GM23338 (cell line): ENCODE results near the gene ARL6. TPM values are rescaled to one million over a fixed set of nuclear protein-coding genes. Genes with fewer than 3 reads are reported as not detected.

Experiments used
- ATAC-seq: fragments of 200-7000 bp; cut with Tn5 transposase; 3 replicates; pipeline ENCODE4 v1.9.1; 2020
- DNase-seq: peaks from one replicate; pipeline ENCODE4 v3.0.0-alpha.2; 2015; ENCODE audit warnings: low spot score
- H2AFZ ChIP-seq: fragments of 200-600 bp; sonication (generic); 2 replicates; pipeline ENCODE4 v1.8.0; 2016; ENCODE audit warnings: antibody characterized with exemption, mild to moderate bottlenecking, moderate library complexity
- H3F3A ChIP-seq: fragments of 200-600 bp; sonication (generic); replicated peaks from 2 replicates; pipeline ENCODE4 v1.8.0; 2017; ENCODE audit warnings: antibody characterized with exemption, mixed run types, low read depth
- H3K27ac ChIP-seq: fragments of 200-600 bp; sonication (generic); 2 replicates; pipeline ENCODE4 v1.6.1; 2016; ENCODE audit warnings: low read depth
- H3K27me3 ChIP-seq: fragments of 200-600 bp; sonication (generic); 2 replicates; pipeline ENCODE4 v1.8.0; 2016; ENCODE audit warnings: mild to moderate bottlenecking, mixed run types, moderate library complexity; ENCODE audit not compliant: insufficient read depth
- H3K36me3 ChIP-seq: fragments of 200-600 bp; sonication (generic); 2 replicates; pipeline ENCODE4 v1.8.0; 2016; ENCODE audit warnings: mild to moderate bottlenecking; ENCODE audit not compliant: insufficient read depth
- H3K4me1 ChIP-seq: fragments of 200-600 bp; sonication (generic); 2 replicates; pipeline ENCODE4 v1.8.0; 2016; ENCODE audit warnings: mild to moderate bottlenecking, moderate library complexity; ENCODE audit not compliant: insufficient read depth
- H3K4me2 ChIP-seq: fragments of 200-600 bp; sonication (generic); 2 replicates; pipeline ENCODE4 v1.7.1; 2017; ENCODE audit warnings: mixed run types
- H3K4me3 ChIP-seq: fragments of 200-600 bp; sonication (generic); 2 replicates; pipeline ENCODE4 v1.6.1; 2016; ENCODE audit warnings: mixed run types
- H3K79me2 ChIP-seq: fragments of 200-600 bp; sonication (generic); replicated peaks from 2 replicates; pipeline ENCODE4 v1.8.0; 2017; ENCODE audit warnings: mild to moderate bottlenecking; ENCODE audit not compliant: insufficient read depth
- H3K9me2 ChIP-seq: fragments of 200-600 bp; sonication (generic); 2 replicates; pipeline ENCODE4 v1.8.0; 2017; ENCODE audit not compliant: insufficient read depth
- H4K20me1 ChIP-seq: fragments of 200-600 bp; sonication (generic); replicated peaks from 2 replicates; pipeline ENCODE4 v1.8.0; 2017; ENCODE audit warnings: mild to moderate bottlenecking; ENCODE audit not compliant: insufficient read depth
- H3K27ac Mint-ChIP-seq: 2 replicates; pipeline ENCODE4 v1.8.0; 2020; ENCODE audit warnings: inconsistent platforms, mild to moderate bottlenecking, moderate library complexity, mixed read lengths
- H3K27me3 Mint-ChIP-seq: 3 replicates; pipeline ENCODE4 v1.8.0; 2022; ENCODE audit warnings: low read depth, mild to moderate bottlenecking, moderate library complexity, mixed read lengths, inconsistent platforms; ENCODE audit not compliant: insufficient read depth, poor library complexity
- H3K36me3 Mint-ChIP-seq: 3 replicates; pipeline ENCODE4 v1.8.0; 2021; ENCODE audit warnings: low read depth, mild to moderate bottlenecking, inconsistent platforms, moderate library complexity, mixed read lengths
- H3K4me1 Mint-ChIP-seq: 3 replicates; pipeline ENCODE4 v1.8.0; 2020; ENCODE audit warnings: mild to moderate bottlenecking, inconsistent platforms, mixed read lengths
- H3K4me3 Mint-ChIP-seq: 3 replicates; pipeline ENCODE4 v1.8.0; 2021; ENCODE audit warnings: moderate library complexity, mild to moderate bottlenecking, inconsistent platforms, mixed read lengths
- H3K9me3 Mint-ChIP-seq: 3 replicates; pipeline ENCODE4 v1.8.0; 2020; ENCODE audit warnings: moderate library complexity, mild to moderate bottlenecking, inconsistent platforms, mixed read lengths
- CREB1 ChIP-seq: fragments of 250-450 bp; sonication (Bioruptor Pico); IDR thresholded peaks from 2 replicates; pipeline ENCODE4 v1.5.0; 2020; ENCODE audit warnings: low read depth, mild to moderate bottlenecking, moderate library complexity
- EZH2 ChIP-seq: fragments of 200-600 bp; sonication (generic); IDR thresholded peaks from one replicate; pipeline ENCODE4 v1.8.0; 2017; ENCODE audit warnings: antibody characterized with exemption, mild to moderate bottlenecking, low read depth; ENCODE audit not compliant: unreplicated experiment
- EZH2phosphoT487 ChIP-seq: fragments of 200-600 bp; sonication (generic); IDR thresholded peaks from one replicate; pipeline ENCODE4 v1.8.1; 2018; ENCODE audit warnings: antibody characterized with exemption; ENCODE audit not compliant: unreplicated experiment
- JUNB ChIP-seq: IDR thresholded peaks from one replicate; pipeline ENCODE4 v1.6.1; 2016; ENCODE audit warnings: antibody characterized with exemption; ENCODE audit not compliant: unreplicated experiment
- NANOG ChIP-seq: IDR thresholded peaks from 2 replicates; pipeline ENCODE4 v1.6.1; 2016; ENCODE audit warnings: antibody characterized with exemption, borderline replicate concordance
- POLR2AphosphoS5 ChIP-seq: IDR thresholded peaks from 2 replicates; pipeline ENCODE4 v1.6.1; 2016; ENCODE audit warnings: antibody characterized with exemption, low read depth
- STAT1 ChIP-seq: IDR thresholded peaks from one replicate; pipeline ENCODE4 v1.6.1; 2016; ENCODE audit warnings: antibody characterized with exemption; ENCODE audit not compliant: unreplicated experiment
- ZNF114 ChIP-seq: fragments of 250-450 bp; sonication (Bioruptor Pico); IDR thresholded peaks from 2 replicates; pipeline ENCODE4 v1.5.0; 2020; ENCODE audit warnings: mild to moderate bottlenecking, moderate library complexity
- ZNF331 ChIP-seq: fragments of 250-450 bp; sonication (Bioruptor Pico); IDR thresholded peaks from 2 replicates; pipeline ENCODE4 v1.5.0; 2020; ENCODE audit warnings: low read depth, mild to moderate bottlenecking, moderate library complexity
- polyA plus RNA-seq: library from polyadenylated mRNA; unstranded; fragments of >200 nt; fragmentation: Nextera tagmentation; extraction: Ambion mirVana; gene quantifications from 2 replicates; pipeline ENCODE4 v1.2.1, GENCODE V29; 2016
- total RNA-seq: library from RNA; depleted of rRNA; stranded (reverse); fragments of >200 nt; shearing (Covaris generic); gene quantifications from 2 replicates; pipeline ENCODE4 v1.2.3, GENCODE V29; 2014
- TF ChIP-seq, protein P1 (sequence below): IDR thresholded peaks from 2 replicates; pipeline ENCODE4 v1.6.1; 2016; ENCODE audit warnings: antibody characterized with exemption
- TF ChIP-seq, protein P2 (sequence below): IDR thresholded peaks from one replicate; pipeline ENCODE4 v1.6.1; 2018; ENCODE audit warnings: antibody characterized with exemption; ENCODE audit not compliant: unreplicated experiment
- TF ChIP-seq, protein P3 (sequence below), 2 experiments: fragments of 200-600 bp in 1 of 2; sonication (generic) in 1 of 2; conservative IDR thresholded peaks; 2 replicates each; pipeline versions ENCODE4 v1.5.1 to v1.6.1; 2016 to 2017; ENCODE audit warnings: antibody characterized with exemption in 2 of 2, low read depth in 2 of 2, mild to moderate bottlenecking in 2 of 2, moderate library complexity in 1 of 2
- TF ChIP-seq, protein P4 (sequence below): fragments of 250-450 bp; sonication (Bioruptor Pico); IDR thresholded peaks from 2 replicates; pipeline ENCODE4 v1.5.0; 2020; ENCODE audit warnings: mild to moderate bottlenecking, moderate library complexity

ARL6 gene
- total and polyA plus RNA-seq, 2 experiments from 2014 or later: 9.8 to 10.9 TPM

DNA sequence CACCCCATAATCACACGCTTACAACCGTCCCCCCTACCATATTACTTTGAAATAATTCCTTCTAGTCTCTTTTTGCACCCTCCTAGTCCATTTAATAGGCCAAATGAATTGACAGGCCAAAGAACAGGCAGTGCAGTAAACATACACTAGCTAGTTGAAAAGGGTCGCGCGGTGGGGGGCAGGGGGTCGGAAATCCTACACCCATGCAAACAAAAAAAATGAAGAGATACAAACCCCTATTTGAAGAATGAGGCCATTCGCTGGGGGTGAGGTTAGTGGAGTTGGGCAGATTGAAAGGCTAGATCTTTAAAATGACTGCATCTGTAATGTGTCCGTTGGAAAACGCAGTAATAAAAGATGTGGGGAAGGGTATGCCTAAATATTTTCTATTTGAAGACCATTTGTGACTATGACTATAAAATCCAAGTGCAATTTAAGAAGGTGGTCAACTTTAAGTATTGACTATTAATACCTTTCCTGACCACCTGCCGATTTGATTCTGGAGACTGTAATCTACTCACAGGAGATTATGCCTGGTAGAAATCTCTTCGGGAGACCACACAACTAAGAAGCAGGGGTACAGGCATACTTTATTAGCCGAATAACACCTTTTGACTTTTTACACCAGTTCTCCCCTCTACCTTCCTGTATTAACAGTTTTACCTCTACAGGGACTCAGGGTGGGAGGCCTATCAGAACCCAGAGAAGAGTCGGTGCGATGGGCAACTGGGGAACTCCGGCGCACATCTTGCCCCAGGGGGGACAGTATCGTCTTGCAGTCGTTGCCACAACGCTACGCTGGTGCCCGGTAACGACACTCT, 762 bp upstream of the ARL6 start:
- Histone ChIP-seq H3K36me3 (no peaks in the 10 kb centered on the region), H4K20me1 (no peaks in the 10 kb centered on the region), H3K9me2 (no peaks in the 10 kb centered on the region), H3K4me2 (peak overlapping the region; percentile 80), H3K79me2 (peaks cover 31% of the 10 kb centered on the region), H3K27me3 (no peaks in the 10 kb centered on the region), H3K4me3 (peak overlapping the region; percentile 89), H3F3A (no peaks in the 10 kb centered on the region; the same call in 1 of the 2 replicates), H3K27ac (peak overlapping the region; percentile 82; the same call in 1 of the 2 replicates), H3K4me1 (peaks cover 32% of the 10 kb centered on the region), H2AFZ (peak overlapping the region; percentile 98)
- H3K36me3 Mint-ChIP-seq: no peaks in the 10 kb centered on the region
- TF ChIP-seq JUNB (no peak), EZH2 (no peak), ZNF331 (CRISPR knock-in tag) (no peak), STAT1 (no peak), ZNF114 (no peak), NANOG (no peak), EZH2phosphoT487 (no peak), CREB1 (CRISPR knock-in tag) (no peak), POLR2AphosphoS5 (no peak)
- TF ChIP-seq, protein P1, sequence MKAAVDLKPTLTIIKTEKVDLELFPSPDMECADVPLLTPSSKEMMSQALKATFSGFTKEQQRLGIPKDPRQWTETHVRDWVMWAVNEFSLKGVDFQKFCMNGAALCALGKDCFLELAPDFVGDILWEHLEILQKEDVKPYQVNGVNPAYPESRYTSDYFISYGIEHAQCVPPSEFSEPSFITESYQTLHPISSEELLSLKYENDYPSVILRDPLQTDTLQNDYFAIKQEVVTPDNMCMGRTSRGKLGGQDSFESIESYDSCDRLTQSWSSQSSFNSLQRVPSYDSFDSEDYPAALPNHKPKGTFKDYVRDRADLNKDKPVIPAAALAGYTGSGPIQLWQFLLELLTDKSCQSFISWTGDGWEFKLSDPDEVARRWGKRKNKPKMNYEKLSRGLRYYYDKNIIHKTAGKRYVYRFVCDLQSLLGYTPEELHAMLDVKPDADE: no peak
- TF ChIP-seq, protein P2, sequence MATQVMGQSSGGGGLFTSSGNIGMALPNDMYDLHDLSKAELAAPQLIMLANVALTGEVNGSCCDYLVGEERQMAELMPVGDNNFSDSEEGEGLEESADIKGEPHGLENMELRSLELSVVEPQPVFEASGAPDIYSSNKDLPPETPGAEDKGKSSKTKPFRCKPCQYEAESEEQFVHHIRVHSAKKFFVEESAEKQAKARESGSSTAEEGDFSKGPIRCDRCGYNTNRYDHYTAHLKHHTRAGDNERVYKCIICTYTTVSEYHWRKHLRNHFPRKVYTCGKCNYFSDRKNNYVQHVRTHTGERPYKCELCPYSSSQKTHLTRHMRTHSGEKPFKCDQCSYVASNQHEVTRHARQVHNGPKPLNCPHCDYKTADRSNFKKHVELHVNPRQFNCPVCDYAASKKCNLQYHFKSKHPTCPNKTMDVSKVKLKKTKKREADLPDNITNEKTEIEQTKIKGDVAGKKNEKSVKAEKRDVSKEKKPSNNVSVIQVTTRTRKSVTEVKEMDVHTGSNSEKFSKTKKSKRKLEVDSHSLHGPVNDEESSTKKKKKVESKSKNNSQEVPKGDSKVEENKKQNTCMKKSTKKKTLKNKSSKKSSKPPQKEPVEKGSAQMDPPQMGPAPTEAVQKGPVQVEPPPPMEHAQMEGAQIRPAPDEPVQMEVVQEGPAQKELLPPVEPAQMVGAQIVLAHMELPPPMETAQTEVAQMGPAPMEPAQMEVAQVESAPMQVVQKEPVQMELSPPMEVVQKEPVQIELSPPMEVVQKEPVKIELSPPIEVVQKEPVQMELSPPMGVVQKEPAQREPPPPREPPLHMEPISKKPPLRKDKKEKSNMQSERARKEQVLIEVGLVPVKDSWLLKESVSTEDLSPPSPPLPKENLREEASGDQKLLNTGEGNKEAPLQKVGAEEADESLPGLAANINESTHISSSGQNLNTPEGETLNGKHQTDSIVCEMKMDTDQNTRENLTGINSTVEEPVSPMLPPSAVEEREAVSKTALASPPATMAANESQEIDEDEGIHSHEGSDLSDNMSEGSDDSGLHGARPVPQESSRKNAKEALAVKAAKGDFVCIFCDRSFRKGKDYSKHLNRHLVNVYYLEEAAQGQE: no peak
- TF ChIP-seq, protein P3, sequence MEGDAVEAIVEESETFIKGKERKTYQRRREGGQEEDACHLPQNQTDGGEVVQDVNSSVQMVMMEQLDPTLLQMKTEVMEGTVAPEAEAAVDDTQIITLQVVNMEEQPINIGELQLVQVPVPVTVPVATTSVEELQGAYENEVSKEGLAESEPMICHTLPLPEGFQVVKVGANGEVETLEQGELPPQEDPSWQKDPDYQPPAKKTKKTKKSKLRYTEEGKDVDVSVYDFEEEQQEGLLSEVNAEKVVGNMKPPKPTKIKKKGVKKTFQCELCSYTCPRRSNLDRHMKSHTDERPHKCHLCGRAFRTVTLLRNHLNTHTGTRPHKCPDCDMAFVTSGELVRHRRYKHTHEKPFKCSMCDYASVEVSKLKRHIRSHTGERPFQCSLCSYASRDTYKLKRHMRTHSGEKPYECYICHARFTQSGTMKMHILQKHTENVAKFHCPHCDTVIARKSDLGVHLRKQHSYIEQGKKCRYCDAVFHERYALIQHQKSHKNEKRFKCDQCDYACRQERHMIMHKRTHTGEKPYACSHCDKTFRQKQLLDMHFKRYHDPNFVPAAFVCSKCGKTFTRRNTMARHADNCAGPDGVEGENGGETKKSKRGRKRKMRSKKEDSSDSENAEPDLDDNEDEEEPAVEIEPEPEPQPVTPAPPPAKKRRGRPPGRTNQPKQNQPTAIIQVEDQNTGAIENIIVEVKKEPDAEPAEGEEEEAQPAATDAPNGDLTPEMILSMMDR (conservative IDR thresholded peaks at IDR 0.05; ENCODE audit: low read depth in 2 of 2): no peak
- TF ChIP-seq, protein P4, sequence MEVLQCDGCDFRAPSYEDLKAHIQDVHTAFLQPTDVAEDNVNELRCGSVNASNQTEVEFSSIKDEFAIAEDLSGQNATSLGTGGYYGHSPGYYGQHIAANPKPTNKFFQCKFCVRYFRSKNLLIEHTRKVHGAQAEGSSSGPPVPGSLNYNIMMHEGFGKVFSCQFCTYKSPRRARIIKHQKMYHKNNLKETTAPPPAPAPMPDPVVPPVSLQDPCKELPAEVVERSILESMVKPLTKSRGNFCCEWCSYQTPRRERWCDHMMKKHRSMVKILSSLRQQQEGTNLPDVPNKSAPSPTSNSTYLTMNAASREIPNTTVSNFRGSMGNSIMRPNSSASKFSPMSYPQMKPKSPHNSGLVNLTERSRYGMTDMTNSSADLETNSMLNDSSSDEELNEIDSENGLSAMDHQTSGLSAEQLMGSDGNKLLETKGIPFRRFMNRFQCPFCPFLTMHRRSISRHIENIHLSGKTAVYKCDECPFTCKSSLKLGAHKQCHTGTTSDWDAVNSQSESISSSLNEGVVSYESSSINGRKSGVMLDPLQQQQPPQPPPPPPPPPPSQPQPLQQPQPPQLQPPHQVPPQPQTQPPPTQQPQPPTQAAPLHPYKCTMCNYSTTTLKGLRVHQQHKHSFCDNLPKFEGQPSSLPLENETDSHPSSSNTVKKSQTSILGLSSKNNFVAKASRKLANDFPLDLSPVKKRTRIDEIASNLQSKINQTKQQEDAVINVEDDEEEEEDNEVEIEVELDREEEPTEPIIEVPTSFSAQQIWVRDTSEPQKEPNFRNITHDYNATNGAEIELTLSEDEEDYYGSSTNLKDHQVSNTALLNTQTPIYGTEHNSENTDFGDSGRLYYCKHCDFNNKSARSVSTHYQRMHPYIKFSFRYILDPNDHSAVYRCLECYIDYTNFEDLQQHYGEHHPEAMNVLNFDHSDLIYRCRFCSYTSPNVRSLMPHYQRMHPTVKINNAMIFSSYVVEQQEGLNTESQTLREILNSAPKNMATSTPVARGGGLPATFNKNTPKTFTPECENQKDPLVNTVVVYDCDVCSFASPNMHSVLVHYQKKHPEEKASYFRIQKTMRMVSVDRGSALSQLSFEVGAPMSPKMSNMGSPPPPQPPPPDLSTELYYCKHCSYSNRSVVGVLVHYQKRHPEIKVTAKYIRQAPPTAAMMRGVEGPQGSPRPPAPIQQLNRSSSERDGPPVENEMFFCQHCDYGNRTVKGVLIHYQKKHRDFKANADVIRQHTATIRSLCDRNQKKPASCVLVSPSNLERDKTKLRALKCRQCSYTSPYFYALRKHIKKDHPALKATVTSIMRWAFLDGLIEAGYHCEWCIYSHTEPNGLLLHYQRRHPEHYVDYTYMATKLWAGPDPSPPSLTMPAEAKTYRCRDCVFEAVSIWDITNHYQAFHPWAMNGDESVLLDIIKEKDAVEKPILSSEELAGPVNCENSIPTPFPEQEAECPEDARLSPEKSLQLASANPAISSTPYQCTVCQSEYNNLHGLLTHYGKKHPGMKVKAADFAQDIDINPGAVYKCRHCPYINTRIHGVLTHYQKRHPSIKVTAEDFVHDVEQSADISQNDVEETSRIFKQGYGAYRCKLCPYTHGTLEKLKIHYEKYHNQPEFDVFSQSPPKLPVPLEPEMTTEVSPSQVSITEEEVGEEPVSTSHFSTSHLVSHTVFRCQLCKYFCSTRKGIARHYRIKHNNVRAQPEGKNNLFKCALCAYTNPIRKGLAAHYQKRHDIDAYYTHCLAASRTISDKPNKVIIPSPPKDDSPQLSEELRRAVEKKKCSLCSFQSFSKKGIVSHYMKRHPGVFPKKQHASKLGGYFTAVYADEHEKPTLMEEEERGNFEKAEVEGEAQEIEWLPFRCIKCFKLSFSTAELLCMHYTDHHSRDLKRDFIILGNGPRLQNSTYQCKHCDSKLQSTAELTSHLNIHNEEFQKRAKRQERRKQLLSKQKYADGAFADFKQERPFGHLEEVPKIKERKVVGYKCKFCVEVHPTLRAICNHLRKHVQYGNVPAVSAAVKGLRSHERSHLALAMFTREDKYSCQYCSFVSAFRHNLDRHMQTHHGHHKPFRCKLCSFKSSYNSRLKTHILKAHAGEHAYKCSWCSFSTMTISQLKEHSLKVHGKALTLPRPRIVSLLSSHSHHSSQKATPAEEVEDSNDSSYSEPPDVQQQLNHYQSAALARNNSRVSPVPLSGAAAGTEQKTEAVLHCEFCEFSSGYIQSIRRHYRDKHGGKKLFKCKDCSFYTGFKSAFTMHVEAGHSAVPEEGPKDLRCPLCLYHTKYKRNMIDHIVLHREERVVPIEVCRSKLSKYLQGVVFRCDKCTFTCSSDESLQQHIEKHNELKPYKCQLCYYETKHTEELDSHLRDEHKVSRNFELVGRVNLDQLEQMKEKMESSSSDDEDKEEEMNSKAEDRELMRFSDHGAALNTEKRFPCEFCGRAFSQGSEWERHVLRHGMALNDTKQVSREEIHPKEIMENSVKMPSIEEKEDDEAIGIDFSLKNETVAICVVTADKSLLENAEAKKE (CRISPR knock-in tag): no peak
- no peaks in the 10 kb centered on the region; the same call in 2 of the 3 replicates for H3K9me3 Mint-ChIP-seq
- no peak for ATAC-seq
- H3K4me1 Mint-ChIP-seq: peaks cover 19% of the 10 kb centered on the region
- peaks cover 6% of the 10 kb centered on the region for H3K27me3 Mint-ChIP-seq
- peak; percentile 19 for DNase-seq
- peak overlapping the region; percentile 96 for H3K27ac Mint-ChIP-seq
- H3K4me3 Mint-ChIP-seq: peak overlapping the region; percentile 92
